ENCODE measurements around the gene HOXD4.

DNA sequence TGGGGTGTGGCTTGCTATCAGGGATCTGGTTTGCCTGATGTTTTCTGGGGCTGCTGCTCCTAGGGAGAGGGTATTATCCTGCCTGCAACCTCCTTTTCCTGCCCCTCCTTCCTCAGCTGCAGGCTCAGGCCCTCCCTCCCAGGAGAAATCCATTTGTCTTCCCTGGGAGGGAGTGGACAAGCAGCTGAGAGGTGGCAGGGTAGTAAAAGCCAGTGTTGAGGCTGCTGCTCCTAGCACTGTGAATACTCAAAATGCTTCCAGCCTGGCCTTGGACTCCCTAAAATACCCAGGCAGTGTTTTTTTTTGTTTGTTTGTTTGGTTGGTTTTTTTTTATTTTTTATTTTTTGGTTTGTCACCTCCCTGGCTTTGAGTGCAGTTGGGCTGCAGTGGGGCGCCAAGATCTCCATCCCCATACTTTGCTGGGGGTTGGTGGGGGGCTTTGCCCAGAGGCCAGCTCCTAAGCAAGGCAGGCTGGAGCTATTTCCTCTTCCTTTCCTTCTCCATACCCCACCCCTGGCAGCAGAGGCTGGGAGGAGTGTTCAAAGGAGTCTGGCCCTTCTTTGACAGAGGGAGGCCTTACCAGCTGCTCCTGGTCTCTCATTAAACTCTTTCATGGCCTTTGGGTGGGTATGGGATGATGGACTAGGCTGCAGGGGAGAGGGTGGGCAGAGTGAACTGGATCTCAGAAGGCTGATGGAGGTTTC lies 19.4 kb downstream of the HOXD4 start:
- TF ChIP-seq, protein P1, sequence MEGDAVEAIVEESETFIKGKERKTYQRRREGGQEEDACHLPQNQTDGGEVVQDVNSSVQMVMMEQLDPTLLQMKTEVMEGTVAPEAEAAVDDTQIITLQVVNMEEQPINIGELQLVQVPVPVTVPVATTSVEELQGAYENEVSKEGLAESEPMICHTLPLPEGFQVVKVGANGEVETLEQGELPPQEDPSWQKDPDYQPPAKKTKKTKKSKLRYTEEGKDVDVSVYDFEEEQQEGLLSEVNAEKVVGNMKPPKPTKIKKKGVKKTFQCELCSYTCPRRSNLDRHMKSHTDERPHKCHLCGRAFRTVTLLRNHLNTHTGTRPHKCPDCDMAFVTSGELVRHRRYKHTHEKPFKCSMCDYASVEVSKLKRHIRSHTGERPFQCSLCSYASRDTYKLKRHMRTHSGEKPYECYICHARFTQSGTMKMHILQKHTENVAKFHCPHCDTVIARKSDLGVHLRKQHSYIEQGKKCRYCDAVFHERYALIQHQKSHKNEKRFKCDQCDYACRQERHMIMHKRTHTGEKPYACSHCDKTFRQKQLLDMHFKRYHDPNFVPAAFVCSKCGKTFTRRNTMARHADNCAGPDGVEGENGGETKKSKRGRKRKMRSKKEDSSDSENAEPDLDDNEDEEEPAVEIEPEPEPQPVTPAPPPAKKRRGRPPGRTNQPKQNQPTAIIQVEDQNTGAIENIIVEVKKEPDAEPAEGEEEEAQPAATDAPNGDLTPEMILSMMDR (IDR thresholded peaks at IDR 0.05), result no peak
- no peak for TF ChIP-seq POLR2A (IDR thresholded peaks at IDR 0.05)

Measured in Peyer's patch (tissue), 4 donors.